CD4-positive, alpha-beta T cell treated with Interleukin-4 for 1 hour (primary cell): ENCODE results near the gene TMEM240.
"Not testable (repeated sequence)": the region's sequence is repeated elsewhere in the genome, so short reads cannot be mapped to it uniquely, and the experiment has no call there.

ENCODE experiments used
- DNase-seq, 2 donors: peaks; one replicate each; pipeline ENCODE4 v3.0.0-alpha.2; 2020 to 2022

The TMEM240 gene

GRCh38 chr1:1556961-1557360 lies 16.5 kb upstream of the TMEM240 start:
- not testable (repeated sequence) for DNase-seq

DNA sequence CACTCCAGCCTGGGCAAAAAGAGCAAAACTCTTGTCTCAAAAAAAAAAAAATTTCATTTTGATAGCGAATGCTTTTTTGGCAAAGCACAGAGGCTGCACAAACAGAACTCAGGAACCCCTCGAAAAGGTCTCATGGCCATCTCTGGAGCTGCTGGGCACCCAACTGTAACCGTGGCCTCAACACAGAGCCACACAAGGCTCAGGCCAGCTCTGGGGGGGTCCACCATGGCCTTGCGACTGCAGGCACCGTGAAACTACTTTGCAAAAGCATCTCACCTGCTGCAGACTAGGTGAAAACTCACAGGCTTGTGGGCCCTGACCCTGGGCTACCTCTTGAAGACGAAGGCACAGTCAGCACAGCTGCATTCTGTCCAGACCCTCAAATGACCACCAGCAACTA lies 16.1 kb upstream of the TMEM240 start:
- DNase-seq: no peak

- no peak for DNase-seq
Observed at GRCh38 chr1:1554926-1555915, 14.8 kb upstream of the TMEM240 start.

DNA sequence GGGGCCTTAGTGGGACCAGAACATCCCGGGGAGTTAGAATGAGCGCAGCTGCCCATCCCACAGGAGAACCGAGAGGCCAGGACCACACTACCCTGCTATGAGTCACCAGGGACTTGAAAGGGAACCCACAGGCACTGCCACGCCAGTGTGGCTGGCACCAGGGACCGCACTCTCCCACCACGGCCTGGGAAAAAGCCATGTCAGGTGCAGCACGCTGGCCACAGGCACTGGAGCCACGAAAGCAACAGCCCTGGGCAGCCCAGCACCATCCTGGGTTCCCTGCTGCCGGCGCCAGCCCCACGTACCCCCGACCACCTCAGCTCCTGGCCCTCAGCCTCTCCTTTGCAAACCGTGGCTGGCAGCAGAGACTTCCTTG lies 14.1 kb upstream of the TMEM240 start:
- no peak for DNase-seq

GRCh38 chr1:1553821-1554494 lies 13.5 kb upstream of the TMEM240 start:
- DNase-seq: no peak

- DNase-seq: no peak
Observed at GRCh38 chr1:1552263-1552639, 11.8 kb upstream of the TMEM240 start.

DNA sequence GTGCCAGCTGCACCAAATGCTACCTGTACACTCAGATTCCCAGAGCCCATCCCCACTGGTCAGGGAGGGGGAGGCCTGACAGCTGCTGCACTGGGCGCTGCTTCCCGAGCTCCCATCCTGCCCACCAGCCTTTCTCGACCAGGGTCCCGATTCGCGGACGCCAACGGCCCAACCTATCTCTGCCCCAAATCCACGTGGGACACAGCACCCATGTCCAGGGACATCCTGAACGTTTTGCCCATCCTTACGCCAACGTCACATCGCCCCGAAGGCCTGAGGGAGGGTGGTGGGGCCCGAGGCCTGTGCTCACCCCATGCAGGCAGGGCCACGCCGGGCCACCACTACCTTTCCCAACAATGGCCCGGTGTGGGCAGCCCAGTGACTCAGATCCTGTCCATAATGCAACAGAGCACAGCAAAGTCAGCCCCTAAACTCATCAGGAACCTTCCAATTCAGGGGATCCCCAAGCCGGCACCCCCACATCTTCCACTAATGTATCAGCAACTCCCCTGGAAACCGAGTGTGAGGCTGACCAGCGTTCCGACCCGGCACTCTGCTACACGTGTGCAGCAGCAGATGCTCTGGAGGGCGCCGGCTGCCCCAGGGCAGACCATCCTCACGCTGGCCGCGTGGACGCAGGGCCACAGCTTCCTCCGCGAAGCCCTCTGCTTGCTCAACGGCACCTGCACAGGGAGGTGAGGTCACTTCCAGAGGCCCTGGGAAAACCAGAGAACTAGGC lies 11.3 kb upstream of the TMEM240 start:
- no peak for DNase-seq

GRCh38 chr1:1550591-1551432 lies 10.4 kb upstream of the TMEM240 start:
- DNase-seq: no peak

GRCh38 chr1:1550087-1550486 lies 9.7 kb upstream of the TMEM240 start:
- DNase-seq: no peak

- no peak for DNase-seq
Observed at GRCh38 chr1:1548591-1548990, 8.2 kb upstream of the TMEM240 start.

- DNase-seq: no peak
Observed at GRCh38 chr1:1547476-1547875, 7.1 kb upstream of the TMEM240 start.

DNA sequence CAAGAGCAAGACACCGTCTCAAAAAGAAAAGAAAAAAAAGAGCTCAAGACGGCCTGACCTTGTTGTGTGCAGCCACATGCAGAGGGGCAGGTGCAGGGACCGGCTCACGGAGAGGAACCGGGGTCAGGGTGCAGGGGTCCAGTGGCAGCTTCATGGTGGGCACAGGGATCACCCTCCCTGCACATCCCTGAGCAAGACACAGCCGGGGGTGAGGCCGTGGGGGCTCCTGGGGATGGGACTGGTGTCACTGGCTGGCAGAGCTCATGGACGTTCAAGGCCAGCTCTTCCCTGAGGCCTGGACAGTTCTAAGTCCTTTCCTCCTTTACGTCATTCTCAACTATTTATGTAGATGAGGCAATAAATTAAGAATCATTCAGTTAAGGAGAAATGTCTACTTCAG lies 6.6 kb upstream of the TMEM240 start:
- no peak for DNase-seq

GRCh38 chr1:1545946-1546737 lies 5.7 kb upstream of the TMEM240 start:
- DNase-seq: no peak

GRCh38 chr1:1544544-1544943 lies 4.1 kb upstream of the TMEM240 start:
- no peak for DNase-seq

GRCh38 chr1:1543706-1544099 lies 3.3 kb upstream of the TMEM240 start:
- DNase-seq: no peak

GRCh38 chr1:1542766-1543705 lies 2.6 kb upstream of the TMEM240 start:
- no peak for DNase-seq

- DNase-seq: no peak
Observed at GRCh38 chr1:1541956-1542765, 1.7 kb upstream of the TMEM240 start.

DNA sequence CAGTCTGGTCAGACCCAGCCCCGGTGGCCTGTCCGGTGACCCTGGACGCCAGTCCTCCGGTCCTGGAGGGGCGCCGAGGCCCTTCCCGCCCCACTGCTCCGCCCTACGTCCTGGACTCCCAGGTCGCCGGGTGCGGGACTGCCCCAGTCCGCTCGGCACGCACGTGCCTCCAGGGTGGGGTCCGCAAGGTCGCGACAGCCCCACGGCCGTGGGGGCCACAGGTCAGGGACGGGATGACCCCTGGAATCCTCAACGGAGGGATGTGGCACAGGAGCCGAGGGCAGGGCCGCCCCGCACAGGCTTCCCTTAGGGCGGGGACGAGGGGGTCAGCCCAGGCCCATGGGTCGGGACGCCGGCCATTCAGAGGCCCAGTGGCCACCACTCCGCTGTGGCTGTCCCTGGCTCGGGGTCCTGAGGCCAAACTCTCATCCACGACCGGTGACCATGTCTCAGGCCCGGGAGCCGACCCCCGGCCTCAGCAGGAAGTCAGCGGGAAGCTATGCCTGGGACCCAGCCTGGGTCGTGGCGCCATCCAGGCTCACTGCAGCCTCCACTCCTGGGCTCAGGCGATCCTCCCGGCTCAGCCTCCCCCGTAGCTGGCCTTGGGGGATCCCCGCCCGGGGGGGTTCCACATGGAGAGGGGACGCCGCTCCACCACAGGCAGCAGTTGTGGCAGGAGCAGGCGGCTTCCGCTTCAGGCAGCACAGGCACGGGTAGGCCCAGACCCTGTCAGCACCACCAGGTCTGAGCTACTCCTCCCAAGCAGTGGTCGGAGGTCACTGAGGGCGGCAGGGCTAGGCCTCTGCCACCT lies 599 bp upstream of the TMEM240 start:
- DNase-seq: no peak
